Panc1 (cell line): ENCODE data around the gene PGS1. TPM values are rescaled to one million over a fixed set of nuclear protein-coding genes. Genes with fewer than 3 reads are reported as not detected.

Experiments
- ATAC-seq: fragments of 200-7000 bp; cut with Tn5 transposase; 2 replicates; pipeline ENCODE4 v1.9.1; 2020; ENCODE audit warnings: mild to moderate bottlenecking, moderate library complexity
- BruUV-seq: library from RNA; stranded (reverse); fragments of 400-500 nt; replicated peaks from 2 replicates; lab custom pipeline; 2021; lab: Mats Ljungman, UMichigan
- CTCF ChIA-PET: fragments of 300-600 bp; sonication (Branson Sonifier 250); formaldehyde crosslinking; loops from one replicate; lab custom pipeline; 2022; ENCODE audit warnings: antibody characterized with exemption; lab: Charles Lee
- POLR2A ChIA-PET: fragments of 300-600 bp; sonication (Branson Sonifier 250); formaldehyde crosslinking; loops from one replicate; lab custom pipeline; 2022; ENCODE audit warnings: antibody characterized with exemption; lab: Charles Lee
- DNase-seq: peaks from one replicate; pipeline ENCODE4 v3.0.0-alpha.2; 2010; ENCODE audit warnings: low read depth, low spot score
- H3K27ac ChIP-seq: 2 replicates; pipeline ENCODE4 v1.5.1; 2011; ENCODE audit warnings: mild to moderate bottlenecking, low read length, inconsistent platforms
- H3K27me3 ChIP-seq: fragments of 200-500 bp; sonication (Bioruptor generic); 2 replicates; pipeline ENCODE4 v1.6.0; 2014; ENCODE audit warnings: low read length, inconsistent platforms; ENCODE audit not compliant: control insufficient read depth, insufficient read depth
- H3K36me3 ChIP-seq: fragments of 200-500 bp; sonication (Bioruptor generic); 2 replicates; pipeline ENCODE4 v1.5.1; 2014; ENCODE audit warnings: inconsistent platforms, mild to moderate bottlenecking, low read length, moderate library complexity; ENCODE audit not compliant: control insufficient read depth, insufficient read depth
- H3K4me1 ChIP-seq: 2 replicates; pipeline ENCODE4 v1.5.1; 2011; ENCODE audit warnings: inconsistent platforms, mild to moderate bottlenecking, low read length, moderate library complexity; ENCODE audit not compliant: control insufficient read depth, insufficient read depth
- H3K4me3 ChIP-seq, 2 experiments: 2 replicates each; pipeline ENCODE4 v1.5.1; 2011 to 2012; ENCODE audit warnings: low read depth in 2 of 2, low read length in 2 of 2, mild to moderate bottlenecking in 2 of 2, inconsistent platforms in 1 of 2, moderate library complexity in 1 of 2
- H3K9me3 ChIP-seq: fragments of 200-500 bp; sonication (Bioruptor generic); 2 replicates; pipeline ENCODE4 v1.5.1; 2014; ENCODE audit warnings: low read depth, mild to moderate bottlenecking, inconsistent platforms, low read length, moderate library complexity; ENCODE audit not compliant: control insufficient read depth, insufficient read depth
- CTCF ChIP-seq: fragments of 450-650 bp; IDR thresholded peaks from 2 replicates; pipeline ENCODE4 v1.5.1; 2017; ENCODE audit warnings: mild to moderate bottlenecking
- POLR2AphosphoS5 ChIP-seq: IDR thresholded peaks from 2 replicates; pipeline ENCODE4 v1.6.1; 2012; ENCODE audit warnings: mild to moderate bottlenecking, low read depth, low read length, moderate library complexity
- REST ChIP-seq, 2 experiments: IDR thresholded peaks; 2 replicates each; pipeline ENCODE4 v1.6.1; 2011 to 2012; ENCODE audit warnings: low read depth in 2 of 2, control low read depth in 1 of 2, low read length in 1 of 2, mild to moderate bottlenecking in 1 of 2, moderate library complexity in 1 of 2; ENCODE audit not compliant: insufficient read depth in 1 of 2
- SIN3A ChIP-seq: IDR thresholded peaks from 2 replicates; pipeline ENCODE4 v1.6.1; 2012; ENCODE audit warnings: low read depth, mild to moderate bottlenecking, low read length, moderate library complexity, borderline replicate concordance; ENCODE audit not compliant: insufficient read depth
- TCF7L2 ChIP-seq: IDR thresholded peaks from 2 replicates; pipeline ENCODE4 v1.6.1; 2011; ENCODE audit warnings: mild to moderate bottlenecking, low read depth, low read length, inconsistent platforms
- in situ Hi-C: cut with HindIII; loops from 2 replicates; pipeline ENCODE4 v1.10.0; 2016; ENCODE audit warnings: low sequenced_read_pairs, low pct_unique_long_range_greater_than_20kb
- intact Hi-C: fragments of 100-400 bp; cut with micrococcal nuclease; formaldehyde crosslinking; loops from one replicate; pipeline ENCODE4 v1.10.0; 2022; ENCODE audit not compliant: unreplicated experiment
- total RNA-seq: library from RNA; stranded (reverse); gene quantifications from one replicate; pipeline ENCODE4 v1.2.1, GENCODE V29; 2021; ENCODE audit not compliant: unreplicated experiment

PGS1 gene
- total RNA-seq, 1 experiment from 2014 or later: 47.5 TPM

GRCh38 chr17:78458091-78458490 is 79.6 kb downstream of the PGS1 start:
- no peak overlapping the region for H3K27ac ChIP-seq
- ChIA-PET POLR2A (no interaction called here), CTCF (no interaction called here)
- H3K36me3 ChIP-seq: no peaks in the 10 kb centered on the region
- no TSS peak for BruUV-seq
- H3K9me3 ChIP-seq: no peaks in the 10 kb centered on the region
- ATAC-seq (no peak), DNase-seq (no peak)
- intact Hi-C loops (no loop called here), in situ Hi-C loops (no loop called here)
- no peaks in the 10 kb centered on the region for H3K27me3 ChIP-seq
- H3K4me3 ChIP-seq: no peak overlapping the region
- TF ChIP-seq TCF7L2: no peak
- no peak for TF ChIP-seq CTCF
- no peak for TF ChIP-seq REST (IDR thresholded peaks at IDR 0.05; ENCODE audit: insufficient read depth in 1 of 2, low read depth in 2 of 2, low read length in 1 of 2)
- no peak for TF ChIP-seq POLR2AphosphoS5
- no peak for TF ChIP-seq SIN3A
- no peaks in the 10 kb centered on the region for H3K4me1 ChIP-seq

- no peak for TF ChIP-seq SIN3A
- no peak for TF ChIP-seq CTCF
- TF ChIP-seq TCF7L2: no peak
- no peak for TF ChIP-seq POLR2AphosphoS5
- TF ChIP-seq REST (IDR thresholded peaks at IDR 0.05; ENCODE audit: insufficient read depth in 1 of 2, low read depth in 2 of 2, low read length in 1 of 2): no peak
- in situ Hi-C loops (no loop called here), intact Hi-C loops (no loop called here)
- POLR2A ChIA-PET: no interaction called here
- BruUV-seq: no TSS peak
- DNase-seq (no peak), ATAC-seq (peak; percentile 24; the same call in 1 of the 2 replicates)
- Histone ChIP-seq H3K4me1 (no peaks in the 10 kb centered on the region), H3K27me3 (no peaks in the 10 kb centered on the region; the same call in 1 of the 2 replicates), H3K27ac (no peak overlapping the region), H3K36me3 (no peaks in the 10 kb centered on the region), H3K9me3 (no peaks in the 10 kb centered on the region), H3K4me3 (no peak overlapping the region)
- CTCF ChIA-PET: interaction anchor here (0.5 kb wide), 2 partner anchors 13 to 28 kb away, joined by 6 to 18 read pairs; no protein-coding TSS in a partner anchor
Measured at GRCh38 chr17:78458736-78459335, 80.4 kb downstream of the PGS1 start.
